ENCODE data around the gene LIPI.
"Not testable (repeated sequence)": the region's sequence is repeated elsewhere in the genome, so short reads cannot be mapped to it uniquely, and the experiment has no call there.

The LIPI gene

DNA sequence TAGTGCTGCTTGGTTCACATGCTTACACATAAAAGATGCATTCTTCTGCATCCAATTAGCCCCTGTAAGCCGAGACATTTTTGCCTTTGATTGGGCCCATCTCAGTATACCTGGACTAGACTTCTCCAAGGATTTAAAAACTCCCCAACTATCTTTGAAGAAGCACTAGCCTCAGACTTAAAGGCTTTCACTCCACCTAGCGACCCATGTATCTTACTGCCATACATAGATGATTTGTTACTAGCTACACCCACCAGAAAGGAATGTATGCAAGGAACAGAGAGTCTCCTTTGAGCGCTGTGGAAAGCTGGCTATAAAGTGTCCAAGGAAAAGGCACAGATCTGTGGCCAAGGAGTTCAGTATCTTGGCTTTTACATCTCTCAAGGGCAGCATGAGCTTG is 91.7 kb downstream of the LIPI start:
- no peak for DNase-seq (ENCODE audit: low read depth in 2 of 2, low spot score in 1 of 2)

DNA sequence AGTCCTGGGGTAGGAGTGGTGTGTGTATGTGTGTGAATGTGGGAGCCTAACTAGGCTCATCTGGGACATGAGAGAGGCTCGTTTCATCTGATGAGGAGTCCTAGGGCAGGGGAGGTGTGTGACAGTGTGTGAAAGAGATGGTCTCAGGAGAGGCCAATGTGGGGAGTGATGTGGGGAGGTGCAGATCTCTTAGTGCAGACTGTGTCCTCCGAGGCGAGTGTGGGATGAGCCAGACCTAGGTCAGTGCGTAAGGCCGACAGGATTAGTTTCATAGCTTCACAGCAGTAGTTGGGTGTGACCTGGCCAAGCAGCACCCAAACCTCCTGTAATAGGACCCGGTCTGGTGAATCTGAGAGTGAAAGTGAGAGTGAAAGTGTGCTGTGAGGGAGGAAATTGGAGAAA is 94.7 kb downstream of the LIPI start:
- DNase-seq (ENCODE audit: low read depth in 2 of 2, low spot score in 1 of 2), result no peak

DNA sequence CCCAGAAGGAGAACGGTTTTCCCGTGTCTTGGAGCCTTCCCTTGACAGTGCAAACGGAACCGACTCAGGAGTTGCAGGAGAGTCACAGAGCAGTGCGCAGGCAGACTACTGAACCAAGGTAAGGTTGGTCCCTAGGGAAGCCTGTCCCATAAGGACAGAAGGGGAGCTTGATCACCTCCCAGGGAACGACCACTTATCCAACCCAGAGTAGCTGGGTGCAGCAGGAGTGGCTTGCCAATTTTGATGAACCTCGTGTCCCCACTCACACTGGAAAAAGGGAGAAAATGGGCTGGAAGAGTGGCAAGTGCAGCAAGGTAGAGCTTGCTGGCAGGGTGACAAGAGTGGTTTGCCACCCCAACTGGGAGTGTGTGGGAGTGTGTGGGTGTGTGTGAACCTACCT is 95.1 kb downstream of the LIPI start:
- no peak for DNase-seq (ENCODE audit: low read depth in 2 of 2, low spot score in 1 of 2)

DNA sequence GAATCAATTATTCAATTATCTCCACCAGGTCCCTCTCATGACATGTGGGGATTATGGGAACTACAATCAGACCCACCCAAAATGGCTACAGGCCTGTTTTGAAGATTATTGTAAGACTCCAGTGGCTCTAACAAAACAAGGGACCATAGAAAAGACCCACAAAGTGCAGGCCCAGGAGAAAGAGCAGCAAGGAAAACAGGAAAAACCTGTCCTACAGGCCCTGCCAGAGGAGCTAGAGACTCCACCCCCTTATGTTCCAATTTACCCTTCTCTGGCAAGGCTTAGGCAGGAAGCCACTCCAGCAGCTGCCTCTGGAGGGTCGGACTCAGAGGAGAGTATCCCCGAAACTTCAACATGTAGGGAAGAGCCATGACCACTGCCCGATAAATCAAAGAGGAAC is 96.5 kb downstream of the LIPI start:
- no peak for DNase-seq (ENCODE audit: low read depth in 2 of 2, low spot score in 1 of 2)

DNA sequence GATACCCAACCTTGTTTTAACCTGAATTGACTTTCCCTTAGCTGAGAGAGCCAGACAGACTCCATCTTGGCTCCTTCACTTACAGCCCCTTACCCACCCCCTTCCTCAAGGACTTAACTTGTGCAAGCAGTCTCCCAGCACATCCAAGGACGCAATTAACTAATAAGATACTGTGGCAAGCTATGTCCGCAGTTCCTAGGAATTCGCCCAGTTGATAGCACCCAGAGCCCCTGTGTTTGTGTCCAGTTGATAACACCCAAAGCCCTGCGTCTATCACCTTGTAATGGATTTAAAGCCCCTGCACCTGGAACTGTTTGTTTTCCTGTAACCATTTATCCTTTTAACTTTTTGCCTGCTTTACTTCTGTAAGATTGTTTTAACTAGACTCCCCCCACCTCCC is 106.2 kb downstream of the LIPI start:
- not testable (repeated sequence) for DNase-seq (ENCODE audit: low read depth in 2 of 2, low spot score in 1 of 2)

DNA sequence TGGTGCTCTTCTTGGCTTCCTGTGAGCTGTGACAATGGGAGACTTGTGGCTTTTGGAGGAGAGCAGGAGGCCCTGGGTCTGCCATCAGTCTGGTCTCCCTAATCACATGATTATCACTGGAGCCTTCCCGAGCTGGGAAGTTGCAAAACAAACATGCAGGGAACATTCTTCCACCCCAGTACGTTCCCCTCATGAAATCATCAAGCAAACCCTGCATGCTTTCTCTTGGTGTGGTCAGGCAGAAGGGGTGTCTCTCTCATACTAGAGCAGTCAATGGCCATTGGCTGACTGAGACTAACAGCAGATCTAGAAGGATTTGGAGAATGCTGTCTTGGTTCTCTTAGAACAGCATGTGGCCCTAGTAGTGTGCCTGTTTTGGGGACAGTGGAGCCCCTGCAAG is 111.2 kb downstream of the LIPI start:
- DNase-seq (ENCODE audit: low read depth in 2 of 2, low spot score in 1 of 2), result no peak

DNA sequence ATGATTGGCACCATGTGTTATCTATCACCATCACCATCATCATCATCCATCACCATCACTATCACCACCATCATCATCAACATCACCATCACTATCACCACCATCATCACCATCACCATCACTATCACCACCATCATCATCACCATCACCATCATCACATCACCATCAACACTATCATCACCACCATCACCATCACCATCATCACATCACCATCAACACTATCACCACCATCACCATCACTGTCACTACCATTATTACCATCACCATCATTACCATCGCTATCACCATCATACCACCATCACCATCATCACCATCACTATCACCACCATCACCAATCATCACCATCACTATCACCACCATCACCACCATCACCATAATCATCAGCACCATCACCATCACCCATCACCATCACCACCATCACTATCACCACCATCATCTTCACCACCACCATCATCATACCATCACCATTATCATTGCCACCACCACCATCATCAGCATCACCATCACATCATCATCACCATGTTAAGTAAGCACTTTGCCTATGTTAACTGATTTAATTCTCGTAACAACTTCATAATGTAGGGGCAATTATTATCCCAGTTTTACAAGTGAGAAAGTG is 112.8 kb downstream of the LIPI start:
- no peak for DNase-seq (ENCODE audit: low read depth in 2 of 2, low spot score in 1 of 2)

DNA sequence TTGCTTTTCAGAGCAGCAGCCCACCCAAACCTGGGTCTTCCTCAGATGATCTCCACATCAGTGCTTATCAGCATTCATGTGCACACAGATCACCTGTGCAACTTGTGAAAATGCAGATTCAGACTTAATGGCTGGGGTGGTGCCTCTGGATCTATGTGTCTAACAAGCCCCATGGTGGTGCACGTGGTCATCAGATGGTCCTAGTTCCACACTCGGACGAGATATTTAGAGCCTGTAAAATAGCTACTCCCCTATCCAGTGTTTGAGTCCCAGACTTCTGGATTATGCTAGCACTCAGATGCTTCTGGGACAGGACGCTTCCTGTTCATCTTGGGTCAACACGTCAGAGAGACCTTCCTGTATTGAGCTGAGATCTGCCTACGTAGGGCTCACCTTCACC is 114.2 kb downstream of the LIPI start:
- no peak for DNase-seq (ENCODE audit: low read depth in 2 of 2, low spot score in 1 of 2)

DNA sequence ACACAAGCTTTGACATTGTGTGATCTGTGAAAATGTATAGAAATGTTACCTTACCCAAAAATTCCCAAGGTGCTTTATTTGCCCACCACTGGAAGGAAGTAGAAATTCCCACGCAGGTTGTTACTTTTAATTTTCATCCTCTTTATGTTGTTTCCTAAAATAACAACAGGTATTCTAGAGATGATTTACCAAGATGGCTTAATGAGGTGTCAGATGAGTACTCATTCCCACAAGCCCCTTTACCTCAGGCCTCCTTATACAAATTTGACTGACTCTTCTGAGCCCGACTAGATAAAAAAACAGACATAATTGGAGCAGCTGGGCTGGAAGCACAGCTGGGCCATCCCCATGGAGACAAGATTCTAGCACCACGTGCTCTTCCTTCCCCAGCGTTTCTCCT is 114.6 kb downstream of the LIPI start:
- no peak for DNase-seq (ENCODE audit: low read depth in 2 of 2, low spot score in 1 of 2)

DNA sequence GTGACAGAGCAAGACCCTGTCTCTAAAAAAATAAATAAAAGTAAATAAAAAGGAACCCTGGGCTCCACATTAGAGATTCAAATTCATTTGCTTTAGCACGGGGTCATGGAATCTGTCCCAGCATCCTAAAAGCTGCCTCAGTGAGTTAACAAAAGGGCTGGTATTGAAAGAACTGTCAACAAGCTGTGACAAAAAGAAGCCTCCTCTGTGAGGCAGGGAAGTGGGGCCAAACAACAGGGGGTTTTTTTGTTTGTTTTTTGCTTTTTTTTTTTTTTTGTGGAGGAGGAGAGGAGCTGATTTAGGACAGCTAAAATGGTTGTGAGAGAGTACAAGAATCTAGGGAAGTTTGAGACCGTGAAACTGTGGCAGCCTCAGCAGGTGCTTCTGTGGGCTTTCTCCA is 115.7 kb downstream of the LIPI start:
- no peak for DNase-seq (ENCODE audit: low read depth in 2 of 2, low spot score in 1 of 2)

DNA sequence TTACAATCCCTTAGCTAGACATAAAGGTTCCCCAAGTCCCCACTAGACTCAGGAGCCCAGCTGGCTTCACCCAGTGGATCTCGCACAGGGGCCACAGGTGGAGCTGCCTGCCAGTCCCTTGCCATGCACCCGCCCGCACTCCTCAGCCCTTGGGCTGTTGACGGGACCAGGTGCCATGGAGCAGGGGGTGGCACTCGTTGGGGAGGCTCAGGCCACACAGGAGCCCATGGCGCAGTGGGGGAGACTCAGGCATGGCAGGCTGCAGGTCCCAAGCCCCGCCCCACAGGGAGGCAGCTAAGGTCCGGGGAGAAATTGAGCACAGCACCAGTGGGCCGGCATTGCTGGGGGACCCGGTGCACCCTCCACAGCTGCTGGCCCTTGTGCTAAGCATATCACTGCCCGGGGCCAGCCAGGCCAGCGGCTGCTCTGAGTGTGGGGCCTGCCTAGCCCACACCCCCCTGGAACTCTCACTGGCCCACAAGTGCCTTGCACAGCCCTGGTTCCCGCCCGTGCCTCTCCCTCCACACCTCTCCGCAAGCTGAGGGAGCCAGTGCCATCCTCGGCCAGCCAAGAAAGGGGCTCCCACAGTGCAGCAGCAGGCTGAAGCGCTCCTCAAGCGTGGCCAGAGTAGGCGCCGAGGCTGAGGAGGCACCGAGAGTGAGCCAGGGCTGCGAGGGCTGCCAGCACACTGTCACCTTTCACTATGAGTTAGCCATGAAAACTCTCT is 117.8 kb downstream of the LIPI start:
- DNase-seq (ENCODE audit: low read depth in 2 of 2, low spot score in 1 of 2), result no peak

DNA sequence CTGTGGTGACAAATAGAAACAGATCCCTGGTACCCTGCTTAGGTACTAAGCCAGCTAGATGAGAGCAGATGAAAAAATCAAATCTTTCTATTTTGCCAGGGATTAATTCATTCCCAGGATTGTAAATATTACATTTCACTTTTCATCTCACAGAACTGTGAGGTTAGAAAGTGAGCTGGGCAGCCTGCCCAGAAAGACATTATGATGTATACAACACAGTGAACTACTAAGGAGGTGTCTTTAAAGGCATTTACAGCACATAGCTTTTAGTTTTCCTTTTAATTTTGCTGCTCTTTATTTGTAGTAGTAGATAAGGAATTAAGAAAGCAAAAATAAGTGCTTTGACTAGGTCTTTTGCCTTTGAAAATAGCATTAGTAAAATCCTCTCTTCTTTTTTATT is 120.6 kb downstream of the LIPI start:
- not testable (repeated sequence) for DNase-seq (ENCODE audit: low read depth in 2 of 2, low spot score in 1 of 2)

DNA sequence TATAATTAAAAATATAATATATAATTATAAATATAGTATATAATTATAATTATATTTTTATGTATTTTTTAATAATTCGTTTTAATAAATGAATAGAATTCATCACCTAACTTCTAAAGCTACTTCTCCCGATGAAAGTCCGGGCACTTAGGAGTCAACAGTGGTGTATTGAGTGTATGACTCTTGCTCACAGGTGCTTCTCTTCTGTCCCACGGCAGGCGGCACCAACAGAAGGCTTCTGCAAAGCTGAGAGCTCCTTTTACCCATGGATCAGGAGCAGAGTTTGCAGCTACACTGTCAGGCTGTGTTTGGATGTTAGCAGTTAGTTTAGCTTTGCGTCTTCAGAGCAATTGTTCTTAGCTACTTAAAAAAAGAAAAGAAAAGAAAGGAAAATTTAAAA is 122.4 kb downstream of the LIPI start:
- no peak for DNase-seq (ENCODE audit: low read depth in 2 of 2, low spot score in 1 of 2)

DNA sequence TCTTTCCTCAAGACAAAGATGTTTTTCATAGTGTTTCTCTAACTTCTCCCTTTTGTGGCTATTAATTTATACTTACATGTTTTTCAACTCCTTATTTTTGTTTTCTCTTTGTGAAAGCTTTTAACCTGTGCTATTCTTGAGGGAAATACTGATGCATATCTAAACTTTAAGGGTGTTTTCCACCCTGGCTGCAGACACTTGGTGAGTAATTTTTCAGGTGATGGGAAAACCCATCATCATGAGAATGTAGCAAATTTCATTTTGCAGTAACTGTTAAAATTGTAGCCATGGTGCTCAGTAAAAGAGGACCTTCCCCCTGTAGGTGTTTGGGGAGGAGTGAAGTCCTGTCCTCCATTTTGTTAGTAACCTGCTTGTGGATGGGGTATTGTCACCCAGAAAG is 124.2 kb downstream of the LIPI start:
- DNase-seq (ENCODE audit: low read depth in 2 of 2, low spot score in 1 of 2), result no peak

DNA sequence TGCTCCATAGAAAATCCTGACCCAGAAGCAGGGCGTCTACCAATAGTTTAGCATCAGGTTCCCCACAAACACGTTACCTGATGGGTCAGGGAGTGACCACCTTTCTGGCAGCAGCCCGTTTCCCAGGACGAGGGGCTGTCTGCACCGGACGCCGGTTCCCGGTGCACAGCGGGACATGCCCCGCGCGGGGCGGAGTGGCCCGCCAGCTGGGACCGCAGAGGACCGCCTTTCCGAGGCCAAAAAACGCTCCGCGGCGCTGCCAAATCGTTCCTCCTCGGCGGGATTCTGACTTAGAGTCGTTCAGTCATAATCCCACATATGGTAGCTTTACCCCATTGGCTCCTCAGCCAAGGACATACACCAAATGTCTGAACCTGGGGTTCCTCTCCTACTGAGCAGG is 126.1 kb downstream of the LIPI start:
- DNase-seq (ENCODE audit: low read depth in 2 of 2, low spot score in 1 of 2), result no peak

DNA sequence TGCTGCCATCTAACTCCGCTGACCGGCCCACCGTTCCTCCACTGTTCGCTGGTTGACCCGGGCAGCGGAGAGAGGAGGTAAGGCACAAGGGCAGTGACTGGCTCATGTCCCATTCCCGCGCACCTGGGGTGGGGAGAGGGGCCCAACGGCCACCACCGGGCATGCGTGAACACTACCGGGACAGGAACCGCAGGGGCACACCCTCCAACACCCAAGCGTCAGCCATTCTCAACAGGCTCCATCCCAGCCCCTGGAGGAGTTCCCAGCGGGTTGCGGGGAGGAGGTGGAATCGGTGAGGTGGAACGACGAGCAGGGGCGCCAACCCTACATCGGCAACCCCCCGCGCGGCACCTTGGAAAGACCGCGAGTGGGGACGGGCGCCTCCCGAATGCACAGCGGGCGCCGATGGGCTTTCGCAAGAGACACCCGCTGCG is 126.7 kb downstream of the LIPI start:
- no peak for DNase-seq (ENCODE audit: low read depth in 2 of 2, low spot score in 1 of 2)

DNA sequence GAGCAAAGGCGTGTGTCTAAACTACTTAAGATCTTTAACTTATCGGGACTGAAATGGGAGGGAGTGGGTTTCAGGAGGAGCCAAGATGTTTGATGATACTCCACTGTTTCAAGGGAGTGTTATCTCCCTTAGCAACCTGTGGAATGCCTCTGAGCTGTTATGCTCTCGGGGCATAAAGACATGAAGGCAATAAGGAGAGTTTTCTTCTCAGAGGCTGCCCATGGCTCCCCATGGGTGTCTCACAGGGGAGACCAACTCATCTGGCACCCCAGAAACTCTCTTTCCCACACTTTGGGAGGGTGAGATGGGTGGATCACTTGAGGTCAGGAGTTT is 130.0 kb downstream of the LIPI start:
- no peak for DNase-seq (ENCODE audit: low read depth in 2 of 2, low spot score in 1 of 2)

DNA sequence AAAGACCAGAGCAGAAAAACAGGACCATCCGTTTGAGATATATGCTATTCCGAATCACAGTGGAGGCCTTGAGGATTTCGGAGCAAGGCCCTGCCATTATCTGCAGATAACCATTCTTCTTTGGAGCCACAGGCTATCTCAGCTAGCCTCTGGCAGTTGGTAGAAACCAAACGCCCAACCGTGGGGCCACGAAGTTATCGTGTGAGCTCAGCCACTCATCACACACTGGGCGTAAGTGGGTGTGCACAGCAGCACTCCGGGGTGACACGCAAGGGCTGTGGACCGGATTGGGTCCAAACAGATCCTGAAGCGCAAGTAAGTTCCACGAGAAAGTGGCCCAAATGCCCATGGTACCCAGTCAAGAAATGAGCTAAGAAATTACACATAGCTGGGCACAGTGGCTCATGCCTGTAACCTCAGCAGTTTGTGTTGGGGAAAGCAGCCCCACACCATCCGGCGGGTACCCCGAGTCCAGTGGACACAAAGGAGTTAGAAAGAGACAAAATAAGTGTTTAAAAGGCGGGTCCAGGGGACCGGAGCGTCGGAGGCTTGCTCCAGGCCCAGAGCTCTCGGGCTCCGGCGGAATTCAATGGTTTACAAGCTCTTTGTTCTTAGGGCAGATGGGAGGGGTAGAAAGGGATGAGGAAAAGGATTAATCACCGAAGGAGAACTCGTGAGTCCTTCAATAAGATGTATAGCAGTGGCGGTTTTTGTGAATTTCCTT is 130.6 kb downstream of the LIPI start:
- no peak for DNase-seq (ENCODE audit: low read depth in 2 of 2, low spot score in 1 of 2)

DNA sequence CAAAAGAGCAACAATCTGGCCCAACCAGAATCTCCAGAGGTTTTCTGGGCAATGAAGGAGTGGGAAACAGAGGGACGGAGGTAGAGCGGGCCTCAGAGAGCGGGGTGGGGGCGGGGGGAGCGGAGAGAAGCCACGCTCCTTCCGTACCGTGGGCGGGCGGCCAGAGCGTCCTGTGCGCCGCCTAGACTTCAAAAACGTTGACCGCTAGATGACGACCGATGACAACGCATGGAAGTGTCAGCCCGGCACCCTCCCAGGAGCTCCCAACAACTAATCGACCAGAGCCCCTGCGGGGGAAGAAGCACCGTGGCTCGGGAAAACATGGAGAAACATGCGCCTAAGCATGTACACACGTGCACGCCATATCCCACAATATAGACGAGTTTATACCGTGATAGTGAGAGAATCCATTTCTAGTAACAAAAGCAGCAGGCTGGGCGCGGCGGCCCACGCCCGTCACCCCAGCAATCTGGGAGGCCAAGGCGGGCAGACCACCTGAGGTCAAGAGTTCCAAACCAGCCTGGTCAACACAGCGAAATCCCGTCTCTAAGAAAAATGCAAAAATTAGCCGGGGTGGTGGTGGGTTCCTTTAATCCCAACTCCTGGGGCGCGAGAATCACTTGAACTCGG is 131.9 kb downstream of the LIPI start:
- DNase-seq (ENCODE audit: low read depth in 2 of 2, low spot score in 1 of 2), result no peak

DNA sequence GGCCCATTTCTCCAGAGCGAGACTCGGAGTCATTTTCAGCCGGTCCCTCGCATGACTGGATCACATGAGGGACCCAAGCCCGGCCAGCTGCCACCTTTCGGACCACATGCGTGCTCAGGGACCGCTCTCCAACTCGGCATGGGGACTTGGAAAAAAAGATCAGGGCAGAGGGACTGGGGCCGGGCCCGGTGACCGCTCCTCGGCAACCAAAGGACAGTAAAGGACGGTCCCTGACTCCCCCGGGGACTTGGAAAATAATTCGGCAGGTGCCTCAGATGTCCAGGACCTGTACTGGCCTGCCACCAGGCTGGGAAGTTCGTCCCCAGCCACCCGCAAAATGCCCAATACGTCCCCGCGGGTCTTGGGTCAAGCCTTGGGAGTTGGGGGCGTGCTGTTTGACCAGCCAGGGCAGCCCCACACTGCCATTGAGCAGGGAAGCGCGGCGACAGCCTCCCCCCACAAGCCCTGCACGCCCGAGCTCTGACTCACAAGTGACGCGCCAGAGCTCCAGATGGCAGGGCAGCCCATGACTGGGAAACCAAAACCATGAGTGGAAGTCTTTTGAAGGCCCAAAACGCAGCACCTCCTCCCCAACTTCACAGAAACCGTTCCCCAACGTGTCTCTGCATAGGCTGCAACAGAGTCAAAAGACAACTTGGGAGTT is 134.5 kb downstream of the LIPI start:
- no peak for DNase-seq (ENCODE audit: low read depth in 2 of 2, low spot score in 1 of 2)

DNA sequence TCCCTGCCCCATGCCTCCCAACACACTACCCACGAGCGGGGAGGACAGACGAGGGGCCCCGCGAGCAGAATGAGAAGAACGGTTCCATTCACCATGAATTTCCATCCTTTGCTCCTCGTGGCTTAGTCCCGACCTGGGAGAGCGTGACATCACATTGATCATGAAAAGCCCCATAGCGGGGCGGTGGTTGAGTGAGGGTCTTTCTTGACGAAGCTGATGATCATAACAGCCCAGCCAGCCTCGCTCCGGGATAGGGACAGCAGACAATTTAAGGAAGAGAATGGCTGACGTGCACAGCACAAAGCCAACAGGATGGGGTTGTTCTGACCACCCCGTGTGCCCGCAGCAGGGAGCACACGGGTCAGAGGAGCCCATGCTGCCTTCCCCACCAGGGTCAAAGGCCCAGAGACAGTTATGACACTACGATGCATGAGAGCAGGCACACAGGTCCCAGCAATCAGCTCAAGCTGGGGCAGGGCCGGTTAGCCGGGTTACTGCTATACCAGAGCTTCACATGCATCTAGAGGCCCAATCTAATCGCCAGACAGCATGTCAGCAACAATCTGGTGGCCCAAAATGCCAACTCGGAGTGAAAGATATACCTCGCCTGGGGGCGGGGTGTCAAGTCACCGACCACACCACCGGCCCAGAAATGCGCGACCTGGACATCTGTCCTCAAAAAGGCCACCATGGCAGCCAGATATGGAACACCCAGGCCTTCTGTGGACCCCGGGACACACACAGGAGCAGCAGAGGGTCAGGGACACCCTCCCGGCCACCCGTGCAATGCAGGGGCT is 135.2 kb downstream of the LIPI start:
- no peak for DNase-seq (ENCODE audit: low read depth in 2 of 2, low spot score in 1 of 2)
